ENCODE measurements around the gene PWP1.

PWP1 gene

DNA sequence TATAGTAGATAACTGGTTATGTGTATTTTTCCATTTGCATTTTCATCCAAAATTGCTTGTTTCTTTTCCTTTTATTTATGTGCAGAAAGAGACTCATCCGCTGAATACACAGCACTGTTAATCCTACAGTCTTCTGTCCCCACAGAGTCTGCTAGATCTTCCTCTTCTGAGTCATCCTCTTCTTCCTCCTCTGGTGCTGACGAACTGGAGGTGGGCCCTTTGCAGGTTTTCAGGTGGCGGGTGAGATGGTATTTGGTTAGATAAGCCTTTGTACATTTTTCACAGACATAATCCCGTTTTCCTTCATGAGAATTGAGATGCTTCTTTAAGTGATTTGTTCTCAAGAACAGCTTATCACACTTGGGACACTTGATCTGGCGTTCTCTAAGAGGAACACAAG, 48.5 kb downstream of the PWP1 start:
- DNase-seq (ENCODE audit: extremely low spot score), result no peak
- ChIA-PET POLR2A (no interaction called here), CTCF (no interaction called here)
- TF ChIP-seq ELF4 (IDR thresholded peaks at IDR 0.05) (no peak), CTBP1 (IDR thresholded peaks at IDR 0.05; ENCODE audit: borderline replicate concordance) (no peak), ARNT (IDR thresholded peaks at IDR 0.05) (no peak), ZNF384 (IDR thresholded peaks at IDR 0.05) (no peak), FOXM1 (IDR thresholded peaks at IDR 0.05; ENCODE audit: borderline replicate concordance) (no peak), FOXA1 (IDR thresholded peaks at IDR 0.05) (no peak), HDGF (IDR thresholded peaks at IDR 0.05; ENCODE audit: borderline replicate concordance) (no peak), SUZ12 (IDR thresholded peaks at IDR 0.05) (no peak), LEF1 (IDR thresholded peaks at IDR 0.05; ENCODE audit: borderline replicate concordance) (no peak), NFRKB (IDR thresholded peaks at IDR 0.05) (no peak), PKNOX1 (IDR thresholded peaks at IDR 0.05) (no peak), BHLHE40 (IDR thresholded peaks at IDR 0.05; ENCODE audit: borderline replicate concordance) (no peak), FOXK2 (IDR thresholded peaks at IDR 0.05) (no peak), TARDBP (IDR thresholded peaks at IDR 0.05) (no peak), SP1 (IDR thresholded peaks at IDR 0.05) (no peak), L3MBTL2 (conservative IDR thresholded peaks at IDR 0.05) (no peak)

DNA sequence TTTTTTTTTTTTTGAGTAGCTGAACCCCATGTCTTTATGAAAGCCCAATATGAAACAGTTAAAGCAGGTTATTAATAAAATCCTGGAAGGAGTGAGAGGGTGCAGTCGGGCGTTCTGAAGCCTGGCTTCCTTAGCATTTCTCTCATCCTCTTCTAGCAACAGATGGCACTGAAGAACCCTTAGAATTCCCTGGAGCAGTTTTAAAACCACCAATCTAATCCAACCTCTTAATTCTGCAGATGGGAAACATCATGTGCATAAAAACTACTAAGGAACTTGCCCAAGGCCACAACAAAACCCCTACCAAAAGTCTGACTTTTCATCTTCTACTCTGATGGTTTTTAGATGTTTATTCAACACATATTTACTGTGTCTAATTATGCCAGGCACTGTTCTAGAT, 50.2 kb downstream of the PWP1 start:
- ChIA-PET CTCF (no interaction called here), POLR2A (no interaction called here)
- TF ChIP-seq ARNT (IDR thresholded peaks at IDR 0.05) (no peak), NFRKB (IDR thresholded peaks at IDR 0.05) (no peak), ELF4 (IDR thresholded peaks at IDR 0.05) (no peak), FOXA1 (IDR thresholded peaks at IDR 0.05) (no peak), SP1 (IDR thresholded peaks at IDR 0.05) (no peak), BHLHE40 (IDR thresholded peaks at IDR 0.05; ENCODE audit: borderline replicate concordance) (no peak), PKNOX1 (IDR thresholded peaks at IDR 0.05) (no peak), FOXK2 (IDR thresholded peaks at IDR 0.05) (no peak), L3MBTL2 (conservative IDR thresholded peaks at IDR 0.05) (no peak), ZNF384 (IDR thresholded peaks at IDR 0.05) (no peak), FOXM1 (IDR thresholded peaks at IDR 0.05; ENCODE audit: borderline replicate concordance) (no peak), TARDBP (IDR thresholded peaks at IDR 0.05) (no peak), CTBP1 (IDR thresholded peaks at IDR 0.05; ENCODE audit: borderline replicate concordance) (no peak), HDGF (IDR thresholded peaks at IDR 0.05; ENCODE audit: borderline replicate concordance) (no peak)

DNA sequence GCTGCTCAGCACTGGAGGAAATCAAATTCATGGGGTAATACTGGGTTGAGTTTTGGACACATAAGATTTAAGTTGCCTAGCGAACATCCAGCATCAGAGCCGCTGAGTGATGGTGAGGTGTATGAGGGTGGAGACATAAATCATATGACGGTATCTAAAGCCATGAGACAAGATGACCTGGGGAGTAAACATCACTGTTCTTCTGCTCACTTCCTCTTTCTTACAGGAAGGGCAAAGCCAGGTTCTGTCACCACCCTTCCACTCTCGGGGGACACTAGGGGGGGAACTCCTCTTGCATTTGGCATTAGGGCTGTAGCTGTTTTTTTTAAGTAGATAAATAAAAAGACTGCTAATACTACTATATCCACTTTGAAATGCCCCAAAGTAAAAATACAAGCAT, 51.3 kb downstream of the PWP1 start:
- ChIA-PET CTCF (no interaction called here), POLR2A (no interaction called here)
- TF ChIP-seq SP1 (IDR thresholded peaks at IDR 0.05) (no peak), ZNF384 (IDR thresholded peaks at IDR 0.05) (no peak), LEF1 (IDR thresholded peaks at IDR 0.05; ENCODE audit: borderline replicate concordance) (no peak), SUZ12 (IDR thresholded peaks at IDR 0.05) (no peak), BHLHE40 (IDR thresholded peaks at IDR 0.05; ENCODE audit: borderline replicate concordance) (no peak), CTBP1 (IDR thresholded peaks at IDR 0.05; ENCODE audit: borderline replicate concordance) (no peak), FOXK2 (IDR thresholded peaks at IDR 0.05) (no peak), L3MBTL2 (conservative IDR thresholded peaks at IDR 0.05) (no peak), TARDBP (IDR thresholded peaks at IDR 0.05) (no peak), NFRKB (IDR thresholded peaks at IDR 0.05) (no peak), FOXA1 (IDR thresholded peaks at IDR 0.05) (no peak), PKNOX1 (IDR thresholded peaks at IDR 0.05) (no peak), FOXM1 (IDR thresholded peaks at IDR 0.05; ENCODE audit: borderline replicate concordance) (no peak), ELF4 (IDR thresholded peaks at IDR 0.05) (no peak), HDGF (IDR thresholded peaks at IDR 0.05; ENCODE audit: borderline replicate concordance) (no peak), ARNT (IDR thresholded peaks at IDR 0.05) (no peak)
- no peak for DNase-seq (ENCODE audit: extremely low spot score)

More for the DNA sequence above, 50.2 kb downstream of the PWP1 start:
- DNase-seq (ENCODE audit: extremely low spot score), result no peak

DNA sequence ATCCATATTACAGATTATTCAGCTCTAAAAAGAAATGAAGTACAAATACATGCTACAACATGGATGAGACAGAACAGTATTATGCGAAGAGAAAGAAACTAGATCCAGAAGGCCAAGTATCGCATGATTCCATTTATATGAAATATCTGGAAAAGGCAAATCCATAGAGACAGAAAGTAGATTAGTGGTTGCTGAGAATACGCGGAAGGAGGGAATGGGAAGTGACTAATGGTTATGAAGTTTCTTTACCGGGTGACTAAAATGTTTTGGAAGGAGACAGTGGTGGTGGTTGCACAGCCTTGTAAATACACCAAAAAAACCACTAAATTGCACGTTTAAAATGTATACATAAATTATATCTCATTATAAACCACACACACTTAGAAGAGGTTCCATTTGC, 62.9 kb downstream of the PWP1 start:
- no peak for DNase-seq (ENCODE audit: extremely low spot score)
- no peak for TF ChIP-seq L3MBTL2 (conservative IDR thresholded peaks at IDR 0.05)
- no peak for TF ChIP-seq HDGF (IDR thresholded peaks at IDR 0.05; ENCODE audit: borderline replicate concordance)
- TF ChIP-seq NFRKB (IDR thresholded peaks at IDR 0.05), result no peak
- TF ChIP-seq BHLHE40 (IDR thresholded peaks at IDR 0.05; ENCODE audit: borderline replicate concordance), result no peak
- no peak for TF ChIP-seq ZNF384 (IDR thresholded peaks at IDR 0.05)
- no peak for TF ChIP-seq FOXK2 (IDR thresholded peaks at IDR 0.05)
- TF ChIP-seq CTBP1 (IDR thresholded peaks at IDR 0.05; ENCODE audit: borderline replicate concordance), result no peak
- no peak for TF ChIP-seq ARNT (IDR thresholded peaks at IDR 0.05)
- TF ChIP-seq FOXM1 (IDR thresholded peaks at IDR 0.05; ENCODE audit: borderline replicate concordance), result no peak
- no peak for TF ChIP-seq PKNOX1 (IDR thresholded peaks at IDR 0.05)
- no peak for TF ChIP-seq SP1 (IDR thresholded peaks at IDR 0.05)
- TF ChIP-seq TARDBP (IDR thresholded peaks at IDR 0.05), result no peak
- no peak for TF ChIP-seq SUZ12 (IDR thresholded peaks at IDR 0.05)
- no peak for TF ChIP-seq ELF4 (IDR thresholded peaks at IDR 0.05)
- TF ChIP-seq FOXA1 (IDR thresholded peaks at IDR 0.05), result no peak
- no peak for TF ChIP-seq LEF1 (IDR thresholded peaks at IDR 0.05; ENCODE audit: borderline replicate concordance)
- ChIA-PET CTCF (no interaction called here), POLR2A (interaction anchor here (1.0 kb wide), 1 partner anchor 8 kb away, joined by 3 read pairs; no protein-coding TSS in a partner anchor)

GRCh38 chr12:107749083-107749482, 63.5 kb downstream of the PWP1 start:
- DNase-seq (ENCODE audit: extremely low spot score), result no peak
- ChIA-PET POLR2A (interaction anchor here (1.0 kb wide), 1 partner anchor 9 kb away, joined by 3 read pairs; no protein-coding TSS in a partner anchor), CTCF (no interaction called here)
- no peak for TF ChIP-seq FOXK2 (IDR thresholded peaks at IDR 0.05)
- TF ChIP-seq ELF4 (IDR thresholded peaks at IDR 0.05), result no peak
- TF ChIP-seq SP1 (IDR thresholded peaks at IDR 0.05), result no peak
- TF ChIP-seq ARNT (IDR thresholded peaks at IDR 0.05), result no peak
- no peak for TF ChIP-seq FOXA1 (IDR thresholded peaks at IDR 0.05)
- TF ChIP-seq LEF1 (IDR thresholded peaks at IDR 0.05; ENCODE audit: borderline replicate concordance), result no peak
- TF ChIP-seq TARDBP (IDR thresholded peaks at IDR 0.05), result no peak
- TF ChIP-seq FOXM1 (IDR thresholded peaks at IDR 0.05; ENCODE audit: borderline replicate concordance), result no peak
- no peak for TF ChIP-seq BHLHE40 (IDR thresholded peaks at IDR 0.05; ENCODE audit: borderline replicate concordance)
- no peak for TF ChIP-seq SUZ12 (IDR thresholded peaks at IDR 0.05)
- no peak for TF ChIP-seq HDGF (IDR thresholded peaks at IDR 0.05; ENCODE audit: borderline replicate concordance)

All from HEK293T (cell line).